Heart left ventricle (tissue), 16 donors: ENCODE data around the gene TNS1. TPM values are rescaled to one million over a fixed set of nuclear protein-coding genes. Genes with fewer than 3 reads are reported as not detected.

Experiments
- ATAC-seq, 4 donors: fragments of 200-7000 bp; cut with Tn5 transposase; one replicate each; pipeline ENCODE4 v1.9.1; 2020 to 2022; ENCODE audit warnings: moderate library complexity in 4 of 4, mild to moderate bottlenecking in 3 of 4, moderate number of reproducible peaks in 1 of 4
- DNase-seq, 5 donors: peaks; one replicate each; pipeline ENCODE4 v3.0.0-alpha.2; 2020
- H3K27ac ChIP-seq, 12 donors: fragments of 200-600 bp; sonication (generic) in 4 of 12; one replicate each; pipeline versions ENCODE4 v1.5.0 to v1.8.0; 2016 to 2022; ENCODE audit warnings: mild to moderate bottlenecking in 2 of 12
- H3K27me3 ChIP-seq, 9 donors: fragments of 200-600 bp; sonication (generic) in 2 of 9; one replicate each; pipeline versions ENCODE4 v1.5.1 to v1.8.0; 2016 to 2022; ENCODE audit warnings: mild to moderate bottlenecking in 3 of 9
- H3K36me3 ChIP-seq, 9 donors: fragments of 200-600 bp; sonication (generic) in 2 of 9; one replicate each; pipeline versions ENCODE4 v1.5.0 to v1.8.0; 2018 to 2022; ENCODE audit warnings: mild to moderate bottlenecking in 2 of 9
- H3K4me1 ChIP-seq, 12 donors: fragments of 200-600 bp; sonication (generic) in 4 of 12; one replicate each; pipeline versions ENCODE4 v1.5.0 to v1.8.0; 2016 to 2022; ENCODE audit warnings: mild to moderate bottlenecking in 3 of 12
- H3K4me3 ChIP-seq, 12 donors: fragments of 200-600 bp; sonication (generic) in 4 of 12; one replicate each; pipeline versions ENCODE4 v1.5.0 to v1.8.0; 2017 to 2022; ENCODE audit warnings: mild to moderate bottlenecking in 9 of 12, moderate library complexity in 4 of 12
- H3K9me3 ChIP-seq, 12 donors: fragments of 200-600 bp; sonication (generic) in 4 of 12; one replicate each; pipeline versions ENCODE4 v1.5.0 to v1.8.0; 2016 to 2022; ENCODE audit warnings: mild to moderate bottlenecking in 1 of 12
- CTCF ChIP-seq, 12 donors: fragments of 200-600 bp; sonication (generic) in 4 of 12; IDR thresholded peaks; one replicate each; pipeline versions ENCODE4 v1.5.0 to v1.8.0; 2018 to 2022; ENCODE audit warnings: antibody characterized with exemption in 12 of 12, mild to moderate bottlenecking in 5 of 12
- POLR2A ChIP-seq, 2 donors: fragments of 450-650 bp; IDR thresholded peaks; one replicate each; pipeline ENCODE4 v1.6.1; 2017; ENCODE audit warnings: antibody characterized with exemption in 2 of 2, mild to moderate bottlenecking in 2 of 2, moderate library complexity in 2 of 2
- WGBS, 4 donors: extraction: QIAGEN DNeasy Blood & Tissue Kit in 2 of 4; methylation state at CpG; one replicate each; pipeline versions ENCODE4 v1.1.5 to v1.1.7; 2013 to 2018; 5-methylcytosine and 5-hydroxymethylcytosine counted together
- intact Hi-C, 10 donors: fragments of 100-400 bp; cut with DNase I; formaldehyde crosslinking; loops; one replicate each; pipeline versions ENCODE4 v1.11.1 to v1.14.2; 2022
- polyA plus RNA-seq, 2 donors: library from polyadenylated mRNA; stranded (reverse); fragments of 200-250 nt; gene quantifications; one replicate each; pipeline ENCODE4 v1.2.3, GENCODE V29; 2013
- total RNA-seq, 9 donors: library from RNA; depleted of rRNA in 2 of 9; stranded (reverse); fragments of >200 nt in 2 of 9; fragmentation: NEBNext Ultra II Directional in 3 of 9; extraction: Animal tissue kit (Norgen Biotek cat#: 25700) in 3 of 9; gene quantifications; one replicate each; pipeline versions ENCODE4 v1.1.0 to v1.2.4, GENCODE V29; 2016 to 2023
- donor health status: ischemic (EF 13 %, LVEDD 7.1; RV severe dilation, severe dysfunction).
- donor health status: healthy with polysubstance abuse.
- donor health status: DM: no; HTN: yes; CAD: no.
- donor health status: DM: no; HTN: no; CAD: no.
- donor health status: ischemic (EF 25% LVEDD 6.9; RV normal size, moderate dysfunction).
- donor health status: ischemic (EF 25% LVEDD 5.7; RV mildly dilated, moderate dysfunction).
- donor health status: healthy.
- donor health status: DM: yes; HTN: yes; CAD: no.
- donor health status: ischemic (EF 35%, LVEDD 5.7; RV mildly dilated, moderate dysfunction).
- donor health status: nonischemic (EF 11% LVEDD 7.7; RV severe dilation, severe dysfunction).
- donor health status: DM: yes; HTN: yes; CAD: no.
- donor health status: PGD.
- donor health status: ischemic (EF 29% LVEDD 5.4; RV normal size, mild dysfunction).
- donor health status: nonischemic (EF 23%, LVEDD 6.1; RV moderate dilation, normal function).

The TNS1 gene
- total and polyA plus RNA-seq, 11 donors: 243 to 899 (median 669) TPM

- Histone ChIP-seq H3K4me1 (peaks cover 9 to 95% (median 74%) of the 10 kb centered on the region in 12 donors), H3K9me3 (no peaks in the 10 kb centered on the region), H3K36me3 (peaks cover 0 to 83% (median 63%) of the 10 kb centered on the region in 9 donors), H3K27me3 (no peaks in the 10 kb centered on the region), H3K4me3 (peak overlapping the region in 11 of 12 donors; percentile 19 to 72 (median 55)), H3K27ac (peak overlapping the region; percentile 74 to 99 (median 90))
- ATAC-seq: peak; percentile 82 to 84 (median 82)
- intact Hi-C loops: loop anchor here in 2 of 10 donors (10.0 kb wide), 1 partner anchor 54 kb away; no protein-coding TSS in a partner anchor
- DNase-seq: peak; percentile 88 to 94 (median 91)
- TF ChIP-seq POLR2A (IDR thresholded peaks at IDR 0.05) (peak in 1 of 2 donors; percentile 35), CTCF (IDR thresholded peaks at IDR 0.05) (no peak)
- 16 to 24% (median 17%) methylated on average over 9 to 11 of the region's 11 CpGs for WGBS, 4 donors
Observed at GRCh38 chr2:217858519-217859491, 144.0 kb downstream of the TNS1 start.

- H3K27ac ChIP-seq: peak overlapping the region; percentile 74 to 99 (median 90)
- TF ChIP-seq CTCF (IDR thresholded peaks at IDR 0.05) (no peak), POLR2A (IDR thresholded peaks at IDR 0.05) (peak in 1 of 2 donors; percentile 55)
- H3K27me3 ChIP-seq: no peaks in the 10 kb centered on the region
- peaks cover 0 to 83% (median 53%) of the 10 kb centered on the region in 9 donors for H3K36me3 ChIP-seq
- peaks cover 12 to 96% (median 82%) of the 10 kb centered on the region in 12 donors for H3K4me1 ChIP-seq
- peak; percentile 69 to 80 (median 77) for ATAC-seq
- peak in 4 of 5 donors; percentile 72 to 86 (median 80) for DNase-seq
- intact Hi-C loops: loop anchor here in 4 of 10 donors (2.0 to 10.0 kb wide), 3 partner anchors 19 to 53 kb away; no protein-coding TSS in a partner anchor
- peak overlapping the region in 11 of 12 donors; percentile 19 to 72 (median 55) for H3K4me3 ChIP-seq
- H3K9me3 ChIP-seq: no peaks in the 10 kb centered on the region
- 28 to 48% (median 34%) methylated on average over 18 to 20 of the region's 20 CpGs for WGBS, 4 donors
Observed at GRCh38 chr2:217857624-217858506, 144.9 kb downstream of the TNS1 start.

- ATAC-seq: no peak
- peak overlapping the region in 11 of 12 donors; percentile 19 to 72 (median 55) for H3K4me3 ChIP-seq
- H3K36me3 ChIP-seq: peaks cover 0 to 83% (median 45%) of the 10 kb centered on the region in 9 donors
- no peaks in the 10 kb centered on the region for H3K27me3 ChIP-seq
- H3K4me1 ChIP-seq: peaks cover 22 to 96% (median 89%) of the 10 kb centered on the region in 12 donors
- TF ChIP-seq CTCF (IDR thresholded peaks at IDR 0.05) (no peak), POLR2A (IDR thresholded peaks at IDR 0.05) (no peak)
- peak overlapping the region; percentile 74 to 99 (median 90) for H3K27ac ChIP-seq
- 19 to 29% (median 27%) methylated on average over 4 of the region's 4 CpGs for WGBS, 4 donors
- peak in 2 of 5 donors; percentile 26 to 30 for DNase-seq
- no peaks in the 10 kb centered on the region for H3K9me3 ChIP-seq
- intact Hi-C loops: loop anchor here in 4 of 10 donors (2.0 to 10.0 kb wide), 3 partner anchors 18 to 52 kb away; no protein-coding TSS in a partner anchor
Observed at GRCh38 chr2:217856871-217857270, 145.9 kb downstream of the TNS1 start.
